Endothelial cell of umbilical vein (primary cell): ENCODE data around the gene NEK6. TPM values are rescaled to one million over a fixed set of nuclear protein-coding genes. Genes with fewer than 3 reads are reported as not detected.

Experiments used
- BruUV-seq: library from RNA; stranded (reverse); fragments of 400-500 nt; replicated peaks from 2 replicates; lab custom pipeline; 2021; lab: Mats Ljungman, UMichigan
- CTCF ChIA-PET: fragments of 300-600, 350-600 bp; sonication (Branson Sonifier 250); formaldehyde crosslinking; loops from one replicate; lab custom pipeline; 2021; ENCODE audit warnings: antibody characterized with exemption, inconsistent platforms; lab: Charles Lee
- POLR2A ChIA-PET: fragments of 300-600, 350-600 bp; sonication (Branson Sonifier 250); formaldehyde crosslinking; loops from one replicate; lab custom pipeline; 2021; ENCODE audit warnings: antibody characterized with exemption, inconsistent platforms; lab: Charles Lee
- DNase-seq: peaks from one replicate; pipeline ENCODE4 v3.0.0-alpha.2; 2011; ENCODE audit warnings: low read depth, low spot score
- FAIRE-seq: peaks from 2 replicates; lab custom pipeline; 2011; peaks lifted over from hg19 to GRCh38; lab: Jason Lieb, UNC
- H2AFZ ChIP-seq: 2 replicates; pipeline ENCODE4 v1.6.0; 2012; ENCODE audit warnings: low read depth, low read length, control low read depth, inconsistent platforms
- H3K27ac ChIP-seq: 2 replicates; pipeline ENCODE4 v1.5.1; 2011; ENCODE audit warnings: low read depth, mild to moderate bottlenecking, control low read depth, low read length, moderate library complexity; ENCODE audit not compliant: insufficient read depth
- H3K27me3 ChIP-seq, 2 experiments: 2 replicates each; pipeline versions ENCODE4 v1.6.0 to v1.6.1; 2011; ENCODE audit warnings: low read length in 2 of 2, mixed read lengths in 1 of 2; ENCODE audit not compliant: control insufficient read depth in 2 of 2, insufficient read depth in 2 of 2
- H3K36me3 ChIP-seq, 2 experiments: 2 replicates in 1 of 2; 3 replicates in 1 of 2; pipeline ENCODE4 v1.5.1; 2011; ENCODE audit warnings: low read length in 2 of 2, mild to moderate bottlenecking in 1 of 2, moderate library complexity in 1 of 2; ENCODE audit not compliant: control insufficient read depth in 2 of 2, insufficient read depth in 2 of 2; ENCODE audit errors: extremely low read depth in 1 of 2
- H3K4me1 ChIP-seq: 3 replicates; pipeline ENCODE4 v1.5.1; 2011; ENCODE audit warnings: mild to moderate bottlenecking, low read length; ENCODE audit not compliant: control insufficient read depth, insufficient read depth; ENCODE audit errors: extremely low read depth
- H3K4me2 ChIP-seq: 2 replicates; pipeline ENCODE4 v1.6.1; 2011; ENCODE audit warnings: low read length, control low read depth, mixed read lengths; ENCODE audit not compliant: insufficient read depth
- H3K4me3 ChIP-seq, 3 experiments: fragments of 200-600 bp in 1 of 3; sonication (generic), shearing (Covaris generic) in 1 of 3; replicated peaks in 1 of 3; 2 replicates each; pipeline ENCODE4 v1.5.1; 2011 to 2016; ENCODE audit warnings: control low read depth in 3 of 3, low read length in 3 of 3, mild to moderate bottlenecking in 2 of 3, inconsistent platforms in 1 of 3, low read depth in 1 of 3, moderate library complexity in 1 of 3; ENCODE audit not compliant: insufficient read depth in 1 of 3
- H3K79me2 ChIP-seq: 2 replicates; pipeline ENCODE4 v1.6.0; 2012; ENCODE audit warnings: low read length, inconsistent platforms; ENCODE audit not compliant: control insufficient read depth, insufficient read depth
- H3K9ac ChIP-seq: replicated peaks from 2 replicates; pipeline ENCODE3; 2011; ENCODE audit warnings: low read length, control low read depth; ENCODE audit not compliant: insufficient read depth; ENCODE audit errors: extremely low read depth
- H3K9me1 ChIP-seq: replicated peaks from 3 replicates; pipeline ENCODE4 v1.6.0; 2011; ENCODE audit warnings: mild to moderate bottlenecking, low read length; ENCODE audit not compliant: control insufficient read depth, insufficient read depth; ENCODE audit errors: extremely low read depth
- H3K9me3 ChIP-seq: replicated peaks from 2 replicates; pipeline ENCODE4 v1.5.1; 2012; ENCODE audit warnings: low read length, inconsistent platforms; ENCODE audit not compliant: control insufficient read depth, insufficient read depth
- H4K20me1 ChIP-seq: replicated peaks from 2 replicates; pipeline ENCODE3; 2011; ENCODE audit warnings: mild to moderate bottlenecking, low read length; ENCODE audit not compliant: control insufficient read depth, insufficient read depth; ENCODE audit errors: extremely low read depth
- CTCF ChIP-seq, 2 donors: IDR thresholded peaks; 1 replicate in 1 of 2; 2 replicates in 1 of 2; pipeline ENCODE4 v1.5.1; 2011; ENCODE audit warnings: low read length in 2 of 2, mild to moderate bottlenecking in 2 of 2, moderate library complexity in 2 of 2, control low read depth in 1 of 2, inconsistent platforms in 1 of 2, low read depth in 1 of 2; ENCODE audit not compliant: insufficient read depth in 1 of 2; ENCODE audit errors: extremely low read depth in 1 of 2
- EZH2 ChIP-seq: IDR thresholded peaks from 2 replicates; pipeline ENCODE4 v1.6.1; 2012; ENCODE audit warnings: borderline replicate concordance, low read depth, mild to moderate bottlenecking, moderate library complexity, low read length, inconsistent platforms; ENCODE audit not compliant: severe bottlenecking
- FOS ChIP-seq: IDR thresholded peaks from 2 replicates; pipeline ENCODE4 v1.6.1; 2011; ENCODE audit warnings: mild to moderate bottlenecking, low read length, moderate library complexity, borderline replicate concordance; ENCODE audit not compliant: insufficient read depth
- GATA2 ChIP-seq: IDR thresholded peaks from 2 replicates; pipeline ENCODE4 v1.7.0; 2011; ENCODE audit warnings: low read depth, mild to moderate bottlenecking, moderate library complexity, mixed read lengths, low read length; ENCODE audit not compliant: insufficient read length, insufficient read depth
- MYC ChIP-seq: IDR thresholded peaks from one replicate; pipeline ENCODE4 v1.6.1; 2011; ENCODE audit warnings: mild to moderate bottlenecking, low read depth, low read length
- POLR2AphosphoS5 ChIP-seq: IDR thresholded peaks from 2 replicates; pipeline ENCODE4 v1.6.1; 2012; ENCODE audit warnings: low read depth, mild to moderate bottlenecking, control low read depth, low read length, moderate library complexity; ENCODE audit not compliant: insufficient read depth
- dilution Hi-C: fragments of 300-500 bp; cut with MboI; formaldehyde crosslinking; loops from one replicate; pipeline ENCODE4 v1.15.0; 2019; ENCODE audit warnings: low sequenced_read_pairs; ENCODE audit not compliant: extremely low pct_ligation_motif_present
- intact Hi-C: fragments of 100-400 bp; cut with micrococcal nuclease; formaldehyde crosslinking; loops from one replicate; pipeline ENCODE4 v1.10.0; 2022
- polyA plus RNA-seq, 4 experiments: library from polyadenylated mRNA; depleted of rRNA in 3 of 4; stranded (reverse) in 3 of 4; unstranded in 1 of 4; fragments of >200 nt; gene quantifications; 2 replicates each; pipeline versions ENCODE4 v1.2.1 to v1.2.3, GENCODE V29; 2011 to 2012; ENCODE audit warnings: missing spikeins in 1 of 4
- total RNA-seq: library from RNA; stranded (reverse); gene quantifications from 2 replicates; pipeline ENCODE4 v1.2.3, GENCODE V29; 2021
- TF ChIP-seq, protein P1 (sequence below): IDR thresholded peaks from 2 replicates; pipeline ENCODE4 v1.6.1; 2011; ENCODE audit not compliant: insufficient read depth, insufficient read length

Gene NEK6
- total and polyA plus RNA-seq, 2 donors (not counting 3 experiments of a cell fraction or from before 2014, with no cell fraction given): 64.3 to 67.1 TPM

DNA sequence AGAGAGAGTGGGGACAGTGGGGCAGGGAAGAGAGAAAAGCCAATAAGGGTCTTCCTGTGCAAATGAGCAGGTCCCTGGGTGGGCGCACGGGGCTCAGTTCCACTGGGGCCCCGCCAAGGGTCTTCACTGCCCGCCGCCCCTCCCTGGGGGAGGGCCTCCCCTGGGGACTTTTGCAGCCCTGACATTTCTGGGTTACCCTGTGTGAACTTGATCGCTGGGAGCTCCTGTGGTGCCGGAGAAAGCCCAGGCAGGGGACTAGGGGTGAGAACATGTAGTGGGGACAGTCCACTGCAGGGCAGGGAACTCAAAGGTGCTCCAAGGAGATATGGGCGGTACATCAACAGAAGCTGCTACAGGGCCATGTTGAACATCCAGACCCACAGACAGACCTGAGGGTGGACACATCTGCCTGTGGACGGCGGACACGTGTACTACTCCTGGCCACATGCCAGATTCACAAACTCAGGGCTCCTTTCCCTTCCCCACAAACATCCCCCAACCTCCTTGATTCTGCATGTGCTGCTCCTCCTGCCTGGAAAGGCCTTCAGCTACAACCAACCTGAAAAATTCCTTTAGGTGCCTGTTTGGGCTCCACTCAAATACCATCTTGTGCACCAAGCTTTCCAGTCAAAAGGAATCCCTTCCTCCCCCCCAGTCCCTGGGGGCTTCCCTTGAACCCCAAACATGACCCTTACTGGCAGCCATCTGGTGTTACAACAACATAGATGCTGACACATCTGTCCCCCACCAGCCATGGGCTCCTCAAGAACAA, 43.0 kb upstream of the NEK6 start:
- Histone ChIP-seq H3K36me3 (no peaks in the 10 kb centered on the region), H3K9ac (no peak overlapping the region), H3K27ac (no peak overlapping the region), H3K4me2 (no peak overlapping the region), H4K20me1 (no peaks in the 10 kb centered on the region), H3K4me1 (peaks cover 56% of the 10 kb centered on the region), H3K9me3 (no peaks in the 10 kb centered on the region), H2AFZ (no peak overlapping the region), H3K9me1 (no peaks in the 10 kb centered on the region), H3K79me2 (no peaks in the 10 kb centered on the region), H3K27me3 (no peaks in the 10 kb centered on the region), H3K4me3 (no peak overlapping the region)
- intact Hi-C loops: loop anchor here (5.0 kb wide), 1 partner anchor 82 kb away; no protein-coding TSS in a partner anchor
- POLR2A ChIA-PET: no interaction called here
- CTCF ChIA-PET: interaction anchor here (1.1 kb wide), 1 partner anchor 44 kb away, joined by 3 read pairs; no protein-coding TSS in a partner anchor
- FAIRE-seq (no peak), DNase-seq (no peak)
- dilution Hi-C loops: loop anchor here (25.0 kb wide), 1 partner anchor 98 kb away; no protein-coding TSS in a partner anchor
- no TSS peak for BruUV-seq
- no peak for TF ChIP-seq FOS
- TF ChIP-seq CTCF (IDR thresholded peaks at IDR 0.05; ENCODE audit: extremely low read depth in 1 of 2, insufficient read depth in 1 of 2, low read depth in 1 of 2, low read length in 2 of 2): no peak
- no peak for TF ChIP-seq EZH2
- TF ChIP-seq POLR2AphosphoS5: no peak
- TF ChIP-seq, protein P1, sequence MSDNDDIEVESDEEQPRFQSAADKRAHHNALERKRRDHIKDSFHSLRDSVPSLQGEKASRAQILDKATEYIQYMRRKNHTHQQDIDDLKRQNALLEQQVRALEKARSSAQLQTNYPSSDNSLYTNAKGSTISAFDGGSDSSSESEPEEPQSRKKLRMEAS: no peak
- TF ChIP-seq GATA2: no peak
- TF ChIP-seq MYC: no peak
